DOHH2 (cell line): Measurements from ENCODE around the gene PMIS2.

Experiments used
- H3F3A ChIP-seq: fragments of 200-600 bp; sonication (generic), shearing (Covaris generic); 2 replicates; pipeline ENCODE4 v1.6.0; 2016; ENCODE audit warnings: antibody characterized with exemption, mild to moderate bottlenecking; ENCODE audit not compliant: control insufficient read depth, insufficient read depth
- H3K27ac ChIP-seq: fragments of 200-600 bp; sonication (generic); 2 replicates; pipeline ENCODE4 v1.5.1; 2014; ENCODE audit warnings: low read depth, mild to moderate bottlenecking, low read length, moderate library complexity
- H3K27me3 ChIP-seq: fragments of 200-600 bp; sonication (generic); 2 replicates; pipeline ENCODE4 v1.6.1; 2014; ENCODE audit warnings: mild to moderate bottlenecking, low read length, mixed read lengths; ENCODE audit not compliant: control insufficient read depth
- H3K36me3 ChIP-seq: fragments of 200-600 bp; sonication (generic); 2 replicates; pipeline ENCODE4 v1.6.1; 2014; ENCODE audit warnings: mild to moderate bottlenecking, low read length, moderate library complexity, mixed read lengths; ENCODE audit not compliant: control insufficient read depth
- H3K4me1 ChIP-seq: fragments of 200-600 bp; sonication (generic); 2 replicates; pipeline ENCODE4 v1.6.1; 2014; ENCODE audit warnings: mild to moderate bottlenecking, low read length, mixed read lengths; ENCODE audit not compliant: control insufficient read depth
- H3K4me2 ChIP-seq: fragments of 200-600 bp; sonication (generic); 2 replicates; pipeline ENCODE4 v1.6.0; 2014; ENCODE audit warnings: mild to moderate bottlenecking, low read length, moderate library complexity
- H3K4me3 ChIP-seq: fragments of 200-600 bp; sonication (generic); 2 replicates; pipeline ENCODE4 v1.5.1; 2014; ENCODE audit warnings: mild to moderate bottlenecking, low read length, mixed read lengths
- H3K79me2 ChIP-seq: fragments of 200-600 bp; sonication (generic); 2 replicates; pipeline ENCODE4 v1.6.1; 2014; ENCODE audit warnings: mild to moderate bottlenecking, low read length, mixed read lengths; ENCODE audit not compliant: control insufficient read depth
- H3K9me2 ChIP-seq: fragments of 200-600 bp; sonication (generic); replicated peaks from 2 replicates; pipeline ENCODE4 v1.6.1; 2014; ENCODE audit warnings: mild to moderate bottlenecking, low read length, mixed read lengths; ENCODE audit not compliant: control insufficient read depth
- H3K9me3 ChIP-seq: fragments of 200-600 bp; sonication (generic); 2 replicates; pipeline ENCODE4 v1.6.1; 2014; ENCODE audit warnings: antibody characterized with exemption, low read length, mixed read lengths; ENCODE audit not compliant: control insufficient read depth, insufficient read depth
- H4K20me1 ChIP-seq: fragments of 200-600 bp; sonication (generic); 2 replicates; pipeline ENCODE4 v1.6.0; 2014; ENCODE audit warnings: low read depth, mild to moderate bottlenecking, antibody characterized with exemption, low read length, moderate library complexity; ENCODE audit not compliant: control insufficient read depth, insufficient read depth
- EZH2phosphoT487 ChIP-seq: fragments of 200-600 bp; sonication (generic); IDR thresholded peaks from 2 replicates; pipeline ENCODE4 v1.6.1; 2017; ENCODE audit warnings: borderline replicate concordance, mild to moderate bottlenecking, antibody characterized with exemption, low read length, moderate library complexity, mixed read lengths
- TF ChIP-seq, protein P1 (sequence below): fragments of 200-600 bp; sonication (generic); IDR thresholded peaks from one replicate; pipeline ENCODE4 v1.5.1; 2014; ENCODE audit warnings: antibody characterized with exemption, mild to moderate bottlenecking, low read depth, low read length; ENCODE audit not compliant: poor library complexity, severe bottlenecking

The PMIS2 gene

DNA sequence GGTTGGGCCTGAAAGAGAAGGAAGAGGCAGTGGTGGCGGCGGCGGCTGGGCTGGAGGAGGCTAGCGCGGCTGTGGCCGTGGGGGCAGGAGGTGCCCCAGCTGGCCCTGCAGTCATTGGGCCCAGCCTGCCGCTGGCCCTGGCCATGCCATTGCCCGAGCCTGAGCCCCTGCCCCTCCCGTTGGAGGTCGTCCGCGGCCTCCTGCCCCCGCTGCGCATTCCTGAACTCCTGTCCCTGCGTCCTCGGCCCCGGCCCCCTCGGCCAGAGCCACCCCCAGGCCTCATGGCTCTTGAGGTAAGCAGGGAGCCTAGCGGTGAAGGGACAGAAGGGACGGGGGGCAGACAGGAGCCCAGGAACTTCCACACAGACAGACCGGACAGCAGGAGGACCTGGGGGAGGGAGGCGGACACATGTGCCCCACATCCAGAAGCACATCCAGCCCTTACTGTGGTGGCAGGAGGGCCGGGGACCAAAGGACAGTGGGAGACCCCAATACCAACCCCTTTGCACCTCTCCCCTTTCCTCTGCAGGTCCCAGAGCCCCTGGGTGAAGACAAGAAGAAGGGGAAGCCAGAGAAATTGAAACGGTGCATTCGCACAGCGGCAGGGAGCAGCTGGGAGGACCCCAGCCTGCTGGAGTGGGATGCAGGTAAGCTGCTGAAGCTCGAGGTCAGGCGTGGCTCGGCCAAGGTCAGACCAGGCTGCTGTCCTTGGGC is 47.9 kb downstream of the PMIS2 start:
- Histone ChIP-seq H3K36me3 (peaks cover 67% of the 10 kb centered on the region), H4K20me1 (no peaks in the 10 kb centered on the region), H3K4me1 (peaks cover 4% of the 10 kb centered on the region), H3K4me2 (no peak overlapping the region), H3K27me3 (no peaks in the 10 kb centered on the region), H3K4me3 (no peak overlapping the region), H3K9me2 (no peaks in the 10 kb centered on the region), H3K27ac (no peak overlapping the region), H3K9me3 (no peaks in the 10 kb centered on the region), H3F3A (no peaks in the 10 kb centered on the region), H3K79me2 (peaks cover 14% of the 10 kb centered on the region)
- TF ChIP-seq, protein P1, sequence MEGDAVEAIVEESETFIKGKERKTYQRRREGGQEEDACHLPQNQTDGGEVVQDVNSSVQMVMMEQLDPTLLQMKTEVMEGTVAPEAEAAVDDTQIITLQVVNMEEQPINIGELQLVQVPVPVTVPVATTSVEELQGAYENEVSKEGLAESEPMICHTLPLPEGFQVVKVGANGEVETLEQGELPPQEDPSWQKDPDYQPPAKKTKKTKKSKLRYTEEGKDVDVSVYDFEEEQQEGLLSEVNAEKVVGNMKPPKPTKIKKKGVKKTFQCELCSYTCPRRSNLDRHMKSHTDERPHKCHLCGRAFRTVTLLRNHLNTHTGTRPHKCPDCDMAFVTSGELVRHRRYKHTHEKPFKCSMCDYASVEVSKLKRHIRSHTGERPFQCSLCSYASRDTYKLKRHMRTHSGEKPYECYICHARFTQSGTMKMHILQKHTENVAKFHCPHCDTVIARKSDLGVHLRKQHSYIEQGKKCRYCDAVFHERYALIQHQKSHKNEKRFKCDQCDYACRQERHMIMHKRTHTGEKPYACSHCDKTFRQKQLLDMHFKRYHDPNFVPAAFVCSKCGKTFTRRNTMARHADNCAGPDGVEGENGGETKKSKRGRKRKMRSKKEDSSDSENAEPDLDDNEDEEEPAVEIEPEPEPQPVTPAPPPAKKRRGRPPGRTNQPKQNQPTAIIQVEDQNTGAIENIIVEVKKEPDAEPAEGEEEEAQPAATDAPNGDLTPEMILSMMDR: no peak
- no peak for TF ChIP-seq EZH2phosphoT487

DNA sequence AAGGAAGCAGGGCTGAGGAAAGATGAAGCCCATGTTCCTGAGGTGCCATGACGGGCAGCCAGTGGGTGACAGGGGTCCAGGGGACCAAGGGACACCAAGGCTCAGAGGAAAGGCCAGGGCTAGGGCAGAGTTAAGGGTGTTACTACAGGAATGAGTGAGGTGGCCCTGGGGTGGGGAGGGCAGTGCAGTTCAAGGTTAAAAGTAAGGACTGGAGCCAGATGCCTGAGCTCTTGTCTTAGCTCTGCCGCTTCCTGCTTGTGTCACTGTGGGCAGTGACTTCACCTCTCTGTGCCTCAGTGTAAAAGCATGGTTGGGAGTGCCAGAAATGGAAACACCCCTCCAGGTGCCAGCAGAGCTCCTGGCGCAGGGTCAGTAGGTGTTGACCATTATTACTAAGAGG is 50.7 kb downstream of the PMIS2 start:
- Histone ChIP-seq H3K4me2 (no peak overlapping the region), H3K4me3 (no peak overlapping the region), H3K27me3 (no peaks in the 10 kb centered on the region), H3K27ac (no peak overlapping the region), H4K20me1 (no peaks in the 10 kb centered on the region), H3F3A (peaks cover 5% of the 10 kb centered on the region), H3K79me2 (no peaks in the 10 kb centered on the region), H3K9me2 (no peaks in the 10 kb centered on the region), H3K36me3 (peaks cover 51% of the 10 kb centered on the region), H3K9me3 (no peaks in the 10 kb centered on the region), H3K4me1 (peaks cover 6% of the 10 kb centered on the region)
- TF ChIP-seq EZH2phosphoT487: no peak
- TF ChIP-seq, protein P1: no peak
